ENCODE results near the gene AUTS2.

Gene AUTS2

GRCh38 chr7:69748530-69748929, 150.3 kb downstream of the AUTS2 start:
- ChIA-PET CTCF (interaction anchor here (1.3 kb wide), 1 partner anchor 10 kb away, joined by 3 read pairs; no protein-coding TSS in a partner anchor), POLR2A (no interaction called here)
- no peak overlapping the region for H3K4me3 ChIP-seq (ENCODE audit: low read depth, low read length)
- TF ChIP-seq CTCF (IDR thresholded peaks at IDR 0.05; ENCODE audit: insufficient read depth, low read length, missing control alignments) = no peak
- no peak for DNase-seq (ENCODE audit: low read depth, low spot score)

- ChIA-PET POLR2A (no interaction called here), CTCF (no interaction called here)
- H3K4me3 ChIP-seq (ENCODE audit: low read depth, low read length) = no peak overlapping the region
- DNase-seq (ENCODE audit: low read depth, low spot score) = no peak
- TF ChIP-seq CTCF (IDR thresholded peaks at IDR 0.05; ENCODE audit: insufficient read depth, low read length, missing control alignments) = no peak
Observed at GRCh38 chr7:69749372-69749979, 151.2 kb downstream of the AUTS2 start.

GRCh38 chr7:69749994-69750393, 151.7 kb downstream of the AUTS2 start:
- no peak for DNase-seq (ENCODE audit: low read depth, low spot score)
- CTCF ChIA-PET = no interaction called here
- no peak overlapping the region for H3K4me3 ChIP-seq (ENCODE audit: low read depth, low read length)
- POLR2A ChIA-PET = interaction anchor here (0.6 kb wide), 1 partner anchor 12 kb away, joined by 5 read pairs; no protein-coding TSS in a partner anchor
- no peak for TF ChIP-seq CTCF (IDR thresholded peaks at IDR 0.05; ENCODE audit: insufficient read depth, low read length, missing control alignments)

- ChIA-PET POLR2A (no interaction called here), CTCF (no interaction called here)
- no peak for DNase-seq (ENCODE audit: low read depth, low spot score)
- no peak overlapping the region for H3K4me3 ChIP-seq (ENCODE audit: low read depth, low read length)
- no peak for TF ChIP-seq CTCF (IDR thresholded peaks at IDR 0.05; ENCODE audit: insufficient read depth, low read length, missing control alignments)
Observed at GRCh38 chr7:69751026-69751425, 152.8 kb downstream of the AUTS2 start.

- ChIA-PET CTCF (no interaction called here), POLR2A (no interaction called here)
- no peak for TF ChIP-seq CTCF (IDR thresholded peaks at IDR 0.05; ENCODE audit: insufficient read depth, low read length, missing control alignments)
- DNase-seq (ENCODE audit: low read depth, low spot score) = no peak
- H3K4me3 ChIP-seq (ENCODE audit: low read depth, low read length) = no peak overlapping the region
Observed at GRCh38 chr7:69753981-69754380, 155.7 kb downstream of the AUTS2 start.

GRCh38 chr7:69754476-69754875, 156.2 kb downstream of the AUTS2 start:
- CTCF ChIA-PET = no interaction called here

More at GRCh38 chr7:69754476-69754875, 156.2 kb downstream of the AUTS2 start:
- TF ChIP-seq CTCF (IDR thresholded peaks at IDR 0.05; ENCODE audit: insufficient read depth, low read length, missing control alignments) = no peak
- POLR2A ChIA-PET = no interaction called here
- DNase-seq (ENCODE audit: low read depth, low spot score) = no peak
- H3K4me3 ChIP-seq (ENCODE audit: low read depth, low read length) = no peak overlapping the region
